ENCODE data around the gene TMEM131.

Gene TMEM131

DNA sequence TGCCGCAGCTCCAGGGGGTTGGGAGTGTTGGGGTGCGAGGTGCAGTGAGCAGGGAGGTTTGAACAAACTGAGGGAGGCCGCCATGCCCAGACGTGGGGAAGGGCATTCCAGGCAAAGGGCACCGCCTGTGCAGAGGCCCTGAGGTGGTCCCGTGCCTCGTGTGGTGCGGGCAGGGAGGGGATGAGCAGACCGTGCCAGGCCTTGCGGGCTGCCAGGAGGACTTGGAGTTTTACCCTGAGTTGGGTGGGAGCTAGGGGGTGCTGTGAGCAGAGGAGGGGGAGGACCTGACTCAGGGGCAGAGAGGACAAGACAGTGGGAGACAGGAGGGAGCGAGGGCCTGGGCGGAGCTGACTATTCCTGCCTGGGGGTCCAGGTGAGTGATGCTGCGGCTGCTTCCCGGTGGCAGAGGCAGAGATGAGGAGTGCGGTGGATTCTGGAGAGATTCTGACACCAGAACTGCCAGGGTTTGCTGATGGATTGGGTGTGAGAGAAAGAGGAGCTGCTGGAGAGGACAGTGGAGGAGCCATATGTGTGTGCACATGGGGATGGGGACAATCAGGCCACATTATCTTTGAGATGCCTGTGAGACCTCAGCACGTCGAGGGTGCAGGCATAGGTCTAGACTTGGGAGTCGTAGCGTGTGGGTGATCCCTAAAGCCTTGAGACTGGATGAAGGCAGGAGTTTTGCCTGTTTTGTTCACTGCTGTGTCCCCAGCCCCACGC is 259.0 kb downstream of the TMEM131 start:
- POLR2A ChIA-PET, result no interaction called here

DNA sequence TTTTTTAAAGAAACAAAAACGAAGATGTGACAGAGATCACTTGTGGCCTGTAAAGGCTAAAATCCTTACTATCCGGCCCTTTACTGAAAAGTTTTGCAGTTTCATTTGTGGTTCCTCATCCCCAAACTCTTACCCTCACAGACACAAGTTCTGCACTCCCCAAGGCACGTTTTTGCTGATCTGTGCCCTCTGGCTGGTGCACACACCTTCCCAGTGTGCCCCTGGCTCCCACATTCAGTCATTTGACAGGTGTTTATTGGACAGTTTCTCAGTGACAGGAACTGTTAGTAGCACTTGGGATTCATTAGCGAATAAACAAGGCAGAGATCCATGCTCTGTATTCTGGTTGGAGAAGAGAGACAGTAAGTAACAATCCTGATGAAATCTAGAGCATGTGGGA is 259.6 kb downstream of the TMEM131 start:
- DNase-seq (ENCODE audit: extremely low spot score), result no peak
- ChIA-PET POLR2A (no interaction called here), CTCF (no interaction called here)
- TF ChIP-seq, protein P1, sequence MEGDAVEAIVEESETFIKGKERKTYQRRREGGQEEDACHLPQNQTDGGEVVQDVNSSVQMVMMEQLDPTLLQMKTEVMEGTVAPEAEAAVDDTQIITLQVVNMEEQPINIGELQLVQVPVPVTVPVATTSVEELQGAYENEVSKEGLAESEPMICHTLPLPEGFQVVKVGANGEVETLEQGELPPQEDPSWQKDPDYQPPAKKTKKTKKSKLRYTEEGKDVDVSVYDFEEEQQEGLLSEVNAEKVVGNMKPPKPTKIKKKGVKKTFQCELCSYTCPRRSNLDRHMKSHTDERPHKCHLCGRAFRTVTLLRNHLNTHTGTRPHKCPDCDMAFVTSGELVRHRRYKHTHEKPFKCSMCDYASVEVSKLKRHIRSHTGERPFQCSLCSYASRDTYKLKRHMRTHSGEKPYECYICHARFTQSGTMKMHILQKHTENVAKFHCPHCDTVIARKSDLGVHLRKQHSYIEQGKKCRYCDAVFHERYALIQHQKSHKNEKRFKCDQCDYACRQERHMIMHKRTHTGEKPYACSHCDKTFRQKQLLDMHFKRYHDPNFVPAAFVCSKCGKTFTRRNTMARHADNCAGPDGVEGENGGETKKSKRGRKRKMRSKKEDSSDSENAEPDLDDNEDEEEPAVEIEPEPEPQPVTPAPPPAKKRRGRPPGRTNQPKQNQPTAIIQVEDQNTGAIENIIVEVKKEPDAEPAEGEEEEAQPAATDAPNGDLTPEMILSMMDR (IDR thresholded peaks at IDR 0.05; ENCODE audit: control extremely low read depth, extremely low read depth, low read depth, missing control alignments), result no peak

More for the DNA sequence above, 259.0 kb downstream of the TMEM131 start:
- DNase-seq (ENCODE audit: extremely low spot score), result no peak
- TF ChIP-seq, protein P1 (IDR thresholded peaks at IDR 0.05; ENCODE audit: control extremely low read depth, extremely low read depth, low read depth, missing control alignments), result no peak
- CTCF ChIA-PET, result interaction anchor here (0.9 to 1.5 kb wide), 2 partner anchors 9 to 35 kb away, joined by 3 read pairs; no protein-coding TSS in a partner anchor

DNA sequence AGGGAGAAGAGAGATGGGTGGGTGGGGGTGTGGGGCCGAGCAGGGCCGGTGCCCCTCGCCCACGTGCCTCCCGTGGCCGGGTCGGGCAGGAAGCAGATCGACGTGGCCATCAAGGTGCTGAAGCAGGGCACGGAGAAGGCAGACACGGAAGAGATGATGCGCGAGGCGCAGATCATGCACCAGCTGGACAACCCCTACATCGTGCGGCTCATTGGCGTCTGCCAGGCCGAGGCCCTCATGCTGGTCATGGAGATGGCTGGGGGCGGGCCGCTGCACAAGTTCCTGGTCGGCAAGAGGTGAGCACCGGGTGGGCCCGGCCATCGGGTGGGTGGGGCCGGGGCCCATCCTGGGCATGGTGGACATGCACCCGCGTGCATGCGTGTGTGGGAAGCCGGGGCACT is 260.6 kb downstream of the TMEM131 start:
- CTCF ChIA-PET, result no interaction called here
- DNase-seq (ENCODE audit: extremely low spot score), result no peak
- TF ChIP-seq, protein P1 (IDR thresholded peaks at IDR 0.05; ENCODE audit: control extremely low read depth, extremely low read depth, low read depth, missing control alignments), result no peak
- POLR2A ChIA-PET, result no interaction called here

DNA sequence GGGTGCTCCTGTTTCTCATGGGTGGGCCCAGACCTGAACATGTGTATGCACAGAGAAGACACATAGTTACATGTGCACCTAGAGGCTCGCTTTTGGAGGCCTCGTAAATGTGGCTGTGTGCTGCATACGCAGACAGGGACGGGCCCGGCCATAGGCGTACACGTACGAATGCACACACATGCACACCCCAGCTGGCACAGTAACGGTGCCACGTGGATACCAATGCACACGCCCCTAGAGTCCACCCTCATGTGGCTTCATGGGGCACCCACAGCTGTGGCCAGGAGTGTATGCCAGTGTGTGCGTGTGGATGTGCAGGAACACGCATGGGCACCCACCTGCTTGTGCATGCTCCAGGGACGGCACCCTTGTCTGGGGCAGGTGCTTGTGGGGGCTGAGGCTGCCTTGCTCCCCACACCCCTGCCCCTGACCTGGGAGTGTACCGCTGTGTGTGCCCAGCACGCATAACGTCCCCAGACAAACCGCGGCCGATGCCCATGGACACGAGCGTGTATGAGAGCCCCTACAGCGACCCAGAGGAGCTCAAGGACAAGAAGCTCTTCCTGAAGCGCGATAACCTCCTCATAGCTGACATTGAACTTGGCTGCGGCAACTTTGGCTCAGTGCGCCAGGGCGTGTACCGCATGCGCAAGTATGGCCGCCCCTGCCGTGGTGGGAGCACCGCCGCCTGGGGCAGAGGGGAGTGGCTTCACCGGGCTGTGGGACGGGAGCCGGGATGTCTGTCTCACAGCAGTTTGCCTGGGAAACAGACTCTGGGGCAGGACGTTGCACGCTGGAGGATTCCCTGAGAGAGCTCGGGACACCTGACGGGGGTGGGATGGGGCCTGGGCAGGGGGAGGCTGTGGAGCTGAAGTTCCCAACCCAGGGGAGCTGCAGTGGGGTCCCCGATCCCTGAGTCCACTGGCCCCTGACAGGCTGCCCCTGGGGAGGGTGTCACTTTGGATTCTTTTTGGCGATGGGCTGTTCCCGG is 261.4 kb downstream of the TMEM131 start:
- CTCF ChIA-PET, result interaction anchor here (1.3 kb wide), 1 partner anchor 454 kb away, joined by 3 read pairs; no protein-coding TSS in a partner anchor
- TF ChIP-seq, protein P1 (IDR thresholded peaks at IDR 0.05; ENCODE audit: control extremely low read depth, extremely low read depth, low read depth, missing control alignments), result no peak

DNA sequence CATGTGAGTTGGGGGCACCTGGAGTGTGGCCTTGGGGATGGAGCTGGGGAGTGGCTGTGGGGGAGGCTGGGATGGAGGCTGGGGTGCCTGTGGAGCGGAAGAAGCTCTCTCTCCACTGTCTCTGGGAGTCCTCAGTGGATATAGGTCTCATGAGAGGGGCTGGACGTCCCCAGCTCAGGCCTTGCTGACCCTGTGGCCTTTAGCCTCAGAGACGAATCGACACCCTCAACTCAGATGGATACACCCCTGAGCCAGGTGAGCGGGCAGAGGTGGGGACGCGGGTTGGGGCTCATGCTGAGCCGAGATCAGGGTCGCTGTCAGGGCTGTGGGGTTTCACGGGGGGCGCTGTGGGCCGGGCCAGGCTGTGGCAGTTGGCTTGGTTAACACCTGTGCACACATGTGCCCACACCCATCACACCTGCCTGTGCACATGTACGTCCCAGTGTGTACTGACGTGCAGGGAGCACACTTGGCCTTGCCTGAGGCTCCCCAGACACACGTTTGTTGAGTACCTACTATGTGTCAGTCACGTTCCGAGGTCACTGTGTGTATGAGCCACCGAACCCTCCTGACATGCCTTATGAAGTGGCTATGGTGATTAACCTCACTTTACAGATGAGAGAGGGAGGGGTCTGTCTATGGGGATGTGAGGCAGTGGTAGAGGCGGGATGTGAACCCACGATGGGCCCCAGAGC is 262.3 kb downstream of the TMEM131 start:
- POLR2A ChIA-PET, result no interaction called here

More for the DNA sequence above, 261.4 kb downstream of the TMEM131 start:
- POLR2A ChIA-PET, result no interaction called here
- no peak for DNase-seq (ENCODE audit: extremely low spot score)

More for the DNA sequence above, 262.3 kb downstream of the TMEM131 start:
- CTCF ChIA-PET, result interaction anchor here (1.3 kb wide), 1 partner anchor 455 kb away, joined by 3 read pairs; no protein-coding TSS in a partner anchor
- no peak for DNase-seq (ENCODE audit: extremely low spot score)
- TF ChIP-seq, protein P1 (IDR thresholded peaks at IDR 0.05; ENCODE audit: control extremely low read depth, extremely low read depth, low read depth, missing control alignments), result no peak

Data from GM10248 (cell line).